Raji (cell line): ENCODE data around the gene CBARP.

Source experiments
- POLR2A ChIP-seq: IDR thresholded peaks from 2 replicates; pipeline ENCODE4 v1.6.1; 2011; ENCODE audit warnings: low read depth, low read length, control low read depth; ENCODE audit not compliant: insufficient read depth

The CBARP gene

GRCh38 chr19:1224047-1224825 lies 13.6 kb downstream of the CBARP start:
- no peak for TF ChIP-seq POLR2A

GRCh38 chr19:1223018-1223855 lies 14.6 kb downstream of the CBARP start:
- no peak for TF ChIP-seq POLR2A

DNA sequence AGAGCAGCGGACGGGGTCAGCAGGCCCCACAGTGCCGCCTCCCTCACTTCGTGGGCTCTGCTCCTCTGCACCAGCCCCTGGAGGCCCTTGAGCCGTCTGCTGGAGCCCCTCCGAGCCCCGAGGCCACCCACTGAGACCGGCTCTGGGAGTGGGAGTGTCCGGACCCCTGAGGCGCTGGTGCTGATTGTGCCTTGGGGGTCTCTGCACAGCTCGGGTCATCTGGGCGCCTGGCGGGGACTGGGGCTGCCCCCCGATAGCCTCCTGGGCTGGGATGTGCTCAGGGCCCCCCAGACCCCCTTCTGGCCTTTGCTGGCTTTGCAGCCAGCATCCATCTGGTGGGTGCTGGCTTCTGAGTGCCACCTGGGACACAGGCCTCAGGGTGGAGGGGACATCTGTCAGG lies 15.4 kb downstream of the CBARP start:
- TF ChIP-seq POLR2A: no peak

- TF ChIP-seq POLR2A: no peak
Measured at GRCh38 chr19:1221904-1222255, 15.9 kb downstream of the CBARP start.

- no peak for TF ChIP-seq POLR2A
Measured at GRCh38 chr19:1220976-1221903, 16.6 kb downstream of the CBARP start.

DNA sequence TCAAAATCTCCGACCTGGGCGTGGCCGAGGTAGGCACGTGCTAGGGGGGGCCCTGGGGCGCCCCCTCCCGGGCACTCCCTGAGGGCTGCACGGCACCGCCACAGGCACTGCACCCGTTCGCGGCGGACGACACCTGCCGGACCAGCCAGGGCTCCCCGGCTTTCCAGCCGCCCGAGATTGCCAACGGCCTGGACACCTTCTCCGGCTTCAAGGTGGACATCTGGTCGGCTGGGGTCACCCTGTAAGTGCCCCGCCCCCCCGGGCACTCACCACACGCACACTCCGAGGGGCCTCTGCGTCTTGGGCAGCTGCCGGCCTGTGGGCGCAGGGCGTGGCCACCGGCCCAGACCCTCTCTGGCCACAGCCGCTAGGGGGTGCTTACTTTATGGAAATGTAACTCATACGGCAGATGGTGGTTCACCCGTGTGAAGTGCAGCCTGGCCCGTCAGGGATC lies 17.3 kb downstream of the CBARP start:
- no peak for TF ChIP-seq POLR2A

DNA sequence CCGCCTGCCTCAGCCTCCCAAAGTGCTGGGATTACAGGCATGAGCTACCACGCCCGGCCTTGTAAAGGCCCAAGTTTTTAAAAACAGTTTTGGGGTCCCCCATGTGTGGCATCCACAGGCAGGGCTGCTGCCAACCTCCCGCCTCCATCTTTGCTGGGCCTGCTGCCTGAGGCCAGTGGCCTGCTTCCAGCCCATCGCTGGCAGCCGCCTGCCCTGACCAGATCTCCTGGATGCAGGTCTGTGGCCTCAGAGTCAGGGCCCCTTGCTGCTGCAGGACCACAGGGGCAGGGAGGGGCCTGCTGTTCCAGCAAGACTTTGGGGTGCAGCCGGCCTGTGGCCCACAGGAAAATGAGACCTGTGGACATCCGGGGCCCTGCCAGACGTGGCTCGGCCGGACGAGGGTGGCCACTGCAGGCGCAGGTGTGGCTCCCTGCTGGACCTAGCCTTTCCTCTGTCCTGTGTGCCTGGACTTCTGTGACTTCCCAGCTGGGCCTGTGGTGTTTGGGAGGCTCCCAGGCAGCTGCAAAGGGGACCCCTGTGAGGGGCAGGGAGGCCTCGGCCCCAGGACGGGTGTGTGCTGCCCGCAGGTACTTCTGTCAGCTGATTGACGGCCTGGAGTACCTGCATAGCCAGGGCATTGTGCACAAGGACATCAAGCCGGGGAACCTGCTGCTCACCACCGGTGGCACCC lies 17.9 kb downstream of the CBARP start:
- TF ChIP-seq POLR2A: no peak

- TF ChIP-seq POLR2A: no peak
Measured at GRCh38 chr19:1218751-1219567, 18.8 kb downstream of the CBARP start.

GRCh38 chr19:1217366-1217765 lies 20.4 kb downstream of the CBARP start:
- TF ChIP-seq POLR2A: no peak

GRCh38 chr19:1216756-1217155 lies 21.0 kb downstream of the CBARP start:
- TF ChIP-seq POLR2A: no peak

DNA sequence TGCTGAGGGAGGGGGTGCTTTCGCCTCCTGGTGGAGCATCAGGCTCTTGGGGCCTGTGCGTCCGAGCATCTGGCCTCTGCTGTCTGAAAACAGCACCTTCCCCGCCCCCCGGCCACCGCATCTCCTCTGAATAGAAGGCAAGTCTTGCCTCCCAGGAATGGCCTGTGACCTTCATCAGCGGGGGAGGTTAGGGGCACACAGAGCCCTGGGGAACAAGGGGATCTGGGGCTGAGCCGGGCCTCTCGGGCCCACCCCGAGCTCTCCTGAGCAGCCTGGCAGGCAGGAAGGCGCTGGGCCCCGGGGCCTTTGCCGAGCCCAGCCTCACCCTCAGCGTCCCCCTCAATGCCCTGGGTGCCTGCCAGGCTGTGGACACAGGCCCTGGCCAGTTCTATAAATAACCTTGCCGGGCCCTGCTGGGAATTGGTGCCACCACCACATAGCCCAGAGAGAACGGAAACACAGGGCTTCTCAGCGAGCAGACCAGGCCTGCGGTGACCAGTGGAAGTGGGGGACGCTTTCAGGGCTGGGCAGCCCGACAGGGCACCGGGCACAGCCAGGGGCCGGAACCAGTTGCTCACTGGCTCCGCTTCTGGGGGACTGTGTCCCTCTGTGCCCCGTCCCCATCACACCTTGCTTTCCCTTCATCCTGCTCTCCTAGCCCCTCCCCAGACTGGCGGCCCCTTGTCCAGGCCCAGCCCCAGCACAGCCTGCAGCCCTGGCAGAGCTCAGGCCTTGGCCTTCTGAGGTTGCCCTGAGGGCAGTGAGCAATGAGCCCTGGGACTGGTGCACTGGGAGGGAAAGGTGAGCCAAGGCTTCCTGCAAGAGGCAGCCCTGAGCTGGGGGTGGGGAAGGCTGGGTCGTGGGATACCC lies 22.7 kb downstream of the CBARP start:
- no peak for TF ChIP-seq POLR2A

GRCh38 chr19:1214299-1214861 lies 23.4 kb downstream of the CBARP start:
- TF ChIP-seq POLR2A: no peak
